ENCODE measurements around the gene OLFM2. TPM values are rescaled to one million over a fixed set of nuclear protein-coding genes. Genes with fewer than 3 reads are reported as not detected.
"Not testable (repeated sequence)": the region's sequence is repeated elsewhere in the genome, so short reads cannot be mapped to it uniquely, and the experiment has no call there.

Gene OLFM2
- total and polyA plus RNA-seq, 4 experiments from 2014 or later: 5.0 to 10.4 (median 9.4) TPM

DNA sequence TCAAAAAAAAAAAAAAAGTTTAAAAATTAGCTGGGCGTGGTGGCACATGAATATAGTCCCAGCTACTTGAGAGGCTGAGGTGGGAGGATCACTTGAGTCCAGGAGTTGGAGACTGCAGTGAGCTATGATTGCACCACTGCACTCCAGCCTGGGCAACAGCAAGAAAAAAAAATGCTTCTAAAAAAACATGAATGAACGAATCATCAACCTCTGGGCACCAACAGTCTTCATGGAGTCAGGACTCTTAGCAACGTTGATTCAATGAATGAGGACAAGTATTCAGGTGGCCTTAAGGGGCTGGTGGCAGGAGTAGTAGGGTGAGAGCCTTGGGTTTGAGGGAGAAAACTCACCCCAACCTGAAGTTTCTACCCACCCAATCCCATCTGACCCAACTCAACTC is 20.6 kb upstream of the OLFM2 start:
- H3K4me1 ChIP-seq (ENCODE audit: insufficient read depth, low read length): no peaks in the 10 kb centered on the region
- intact Hi-C loops (cut with micrococcal nuclease): no loop called here
- POLR2A ChIA-PET (ENCODE audit: partially characterized antibody): no interaction called here

DNA sequence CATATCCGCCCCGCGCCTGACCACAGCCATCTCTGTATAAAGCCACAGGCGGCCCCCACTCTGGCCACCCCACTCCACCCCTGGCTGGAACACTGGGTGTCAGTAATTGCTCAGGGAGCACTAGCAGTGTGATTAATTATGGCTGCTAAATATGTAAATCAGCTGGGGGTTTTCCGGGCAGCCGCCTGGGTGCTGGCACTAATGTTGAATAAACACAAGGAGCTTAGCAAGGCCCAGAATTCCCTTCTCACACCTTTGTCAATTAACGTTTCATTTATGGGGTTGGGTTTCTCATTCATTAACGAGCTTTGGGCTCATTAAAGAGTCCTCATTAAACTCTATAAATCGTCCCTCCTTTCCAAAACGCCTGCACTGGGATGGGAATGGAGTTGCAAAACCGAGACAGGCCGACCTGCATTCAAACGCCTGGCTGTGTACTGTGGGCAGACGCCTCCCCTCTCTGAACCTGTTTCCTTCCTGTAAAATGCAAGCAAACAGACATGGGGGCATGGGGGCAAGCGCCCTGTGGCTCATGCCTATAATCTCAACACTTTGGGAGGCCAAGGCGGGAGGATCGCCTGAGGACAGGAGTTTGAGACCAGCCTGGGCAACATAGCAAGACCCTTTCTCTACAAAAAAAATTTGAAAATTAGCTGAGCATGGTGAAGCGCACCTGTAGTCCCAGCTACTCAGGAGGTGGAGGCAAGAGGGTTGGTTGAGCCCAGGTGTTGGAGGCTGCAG is 17.7 kb upstream of the OLFM2 start:
- Mint-ChIP-seq H3K9me3 (no peaks in the 10 kb centered on the region), H3K27me3 (peaks cover 8 to 10% of the 10 kb centered on the region in 2 donors), H3K4me1 (no peaks in the 10 kb centered on the region), H3K4me3 (no peak overlapping the region), H3K27ac (peak overlapping the region in 3 of 7 donors; percentile 53 to 67 (median 53)), H3K36me3 (no peaks in the 10 kb centered on the region)
- intact Hi-C loops (cut with micrococcal nuclease): no loop called here
- ChIA-PET CTCF (ENCODE audit: partially characterized antibody) (interaction anchor here (0.9 to 2.1 kb wide), 5 partner anchors 21 to 73 kb away, joined by 3 to 6 read pairs (median 4); no protein-coding TSS in a partner anchor), POLR2A (ENCODE audit: partially characterized antibody) (no interaction called here)
- Histone ChIP-seq H3K4me1 (ENCODE audit: insufficient read depth, low read length) (no peaks in the 10 kb centered on the region), H3K9me3 (ENCODE audit: control insufficient read depth in 1 of 2, low read length in 2 of 2) (no peaks in the 10 kb centered on the region), H3K4me3 (ENCODE audit: low read length in 2 of 2) (no peak overlapping the region), H3K36me3 (ENCODE audit: insufficient read depth, low read length) (no peaks in the 10 kb centered on the region), H3K27ac (ENCODE audit: low read depth, low read length) (no peak overlapping the region), H3K27me3 (ENCODE audit: insufficient read depth, low read length) (no peaks in the 10 kb centered on the region)
- DNase-seq: no peak

More for the DNA sequence above, 20.6 kb upstream of the OLFM2 start:
- H3K4me3 ChIP-seq (ENCODE audit: low read length in 2 of 2): no peak overlapping the region
- H3K36me3 Mint-ChIP-seq: no peaks in the 10 kb centered on the region
- no peak overlapping the region for H3K27ac ChIP-seq (ENCODE audit: low read depth, low read length)
- no peaks in the 10 kb centered on the region for H3K9me3 Mint-ChIP-seq
- H3K27me3 Mint-ChIP-seq: peaks cover 6 to 11% of the 10 kb centered on the region in 2 donors
- no peak overlapping the region for H3K4me3 Mint-ChIP-seq
- H3K27me3 ChIP-seq (ENCODE audit: insufficient read depth, low read length): no peaks in the 10 kb centered on the region
- no peaks in the 10 kb centered on the region for H3K4me1 Mint-ChIP-seq
- no peaks in the 10 kb centered on the region for H3K36me3 ChIP-seq (ENCODE audit: insufficient read depth, low read length)
- H3K9me3 ChIP-seq (ENCODE audit: control insufficient read depth in 1 of 2, low read length in 2 of 2): no peaks in the 10 kb centered on the region
- no peak overlapping the region for H3K27ac Mint-ChIP-seq
- CTCF ChIA-PET (ENCODE audit: partially characterized antibody): no interaction called here
- DNase-seq: no peak

DNA sequence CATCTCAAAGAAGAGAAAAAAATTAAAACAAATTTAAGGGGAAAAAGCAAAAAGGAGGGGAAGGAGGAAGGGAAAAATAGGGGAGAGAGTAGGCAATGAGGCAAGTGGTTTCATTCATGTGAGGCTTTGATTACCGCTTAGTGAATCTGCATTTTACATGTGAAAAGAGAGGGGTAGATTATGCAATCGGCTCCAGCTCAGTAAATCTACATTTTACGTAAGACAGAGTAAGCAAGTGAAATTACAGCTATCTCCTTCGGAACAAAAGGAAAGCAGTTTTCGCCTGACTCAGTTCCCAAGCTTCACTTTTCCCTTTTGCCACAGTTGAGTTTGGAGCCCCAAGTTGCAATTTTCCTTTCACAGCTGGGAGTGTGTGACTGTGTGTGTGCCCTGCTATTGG is 16.0 kb upstream of the OLFM2 start:
- H3K9me3 ChIP-seq (ENCODE audit: control insufficient read depth in 1 of 2, low read length in 2 of 2): no peaks in the 10 kb centered on the region
- DNase-seq: no peak
- intact Hi-C loops (cut with micrococcal nuclease): no loop called here
- H3K9me3 Mint-ChIP-seq: no peaks in the 10 kb centered on the region
- peaks cover 13 to 14% of the 10 kb centered on the region in 2 donors for H3K27me3 Mint-ChIP-seq
- H3K36me3 ChIP-seq (ENCODE audit: insufficient read depth, low read length): no peaks in the 10 kb centered on the region
- H3K27ac Mint-ChIP-seq: no peak overlapping the region
- ChIA-PET CTCF (ENCODE audit: partially characterized antibody) (interaction anchor here (1.4 to 1.5 kb wide), 3 partner anchors 19 to 48 kb away, joined by 3 to 6 read pairs (median 4); no protein-coding TSS in a partner anchor), POLR2A (ENCODE audit: partially characterized antibody) (no interaction called here)
- H3K4me3 Mint-ChIP-seq: no peak overlapping the region
- no peaks in the 10 kb centered on the region for H3K36me3 Mint-ChIP-seq
- H3K27me3 ChIP-seq (ENCODE audit: insufficient read depth, low read length): no peaks in the 10 kb centered on the region
- H3K4me1 ChIP-seq (ENCODE audit: insufficient read depth, low read length): no peaks in the 10 kb centered on the region
- no peaks in the 10 kb centered on the region for H3K4me1 Mint-ChIP-seq
- H3K4me3 ChIP-seq (ENCODE audit: low read length in 2 of 2): no peak overlapping the region
- H3K27ac ChIP-seq (ENCODE audit: low read depth, low read length): no peak overlapping the region

DNA sequence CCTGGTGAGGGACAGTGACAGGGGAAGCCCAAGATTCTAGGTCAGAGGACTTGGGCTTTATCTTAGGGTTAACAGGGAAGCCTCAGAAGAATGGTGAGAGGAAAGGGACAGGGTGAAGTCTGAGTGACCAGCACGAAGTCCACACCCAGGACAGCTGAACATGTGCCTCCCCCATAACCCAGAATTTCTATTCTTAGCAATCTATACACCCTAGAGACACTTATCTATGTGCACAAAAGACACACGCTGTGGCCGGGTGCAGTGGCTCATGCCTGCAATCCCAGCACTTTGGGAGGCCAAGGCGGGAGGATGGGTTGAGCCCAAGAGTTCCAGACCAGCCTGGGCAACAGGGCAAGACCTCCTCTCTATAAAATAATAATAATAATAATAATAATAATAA is 11.1 kb upstream of the OLFM2 start:
- Mint-ChIP-seq H3K27me3 (peaks cover 16% of the 10 kb centered on the region in 2 donors), H3K27ac (no peak overlapping the region), H3K4me3 (no peak overlapping the region), H3K9me3 (peaks cover 0 to 12% (median 3%) of the 10 kb centered on the region in 8 donors), H3K36me3 (peaks cover 0 to under 1% of the 10 kb centered on the region in 2 donors), H3K4me1 (peaks cover 0 to 3% (median 1%) of the 10 kb centered on the region in 4 donors)
- no peak overlapping the region for H3K27ac ChIP-seq (ENCODE audit: low read depth, low read length)
- no peak for DNase-seq
- ChIA-PET CTCF (ENCODE audit: partially characterized antibody) (no interaction called here), POLR2A (ENCODE audit: partially characterized antibody) (no interaction called here)
- intact Hi-C loops (cut with micrococcal nuclease): no loop called here
- H3K4me1 ChIP-seq (ENCODE audit: insufficient read depth, low read length): no peaks in the 10 kb centered on the region
- no peaks in the 10 kb centered on the region for H3K9me3 ChIP-seq (ENCODE audit: control insufficient read depth in 1 of 2, low read length in 2 of 2)
- no peaks in the 10 kb centered on the region for H3K36me3 ChIP-seq (ENCODE audit: insufficient read depth, low read length)
- no peak overlapping the region for H3K4me3 ChIP-seq (ENCODE audit: low read length in 2 of 2)
- H3K27me3 ChIP-seq (ENCODE audit: insufficient read depth, low read length): peaks cover 2% of the 10 kb centered on the region

DNA sequence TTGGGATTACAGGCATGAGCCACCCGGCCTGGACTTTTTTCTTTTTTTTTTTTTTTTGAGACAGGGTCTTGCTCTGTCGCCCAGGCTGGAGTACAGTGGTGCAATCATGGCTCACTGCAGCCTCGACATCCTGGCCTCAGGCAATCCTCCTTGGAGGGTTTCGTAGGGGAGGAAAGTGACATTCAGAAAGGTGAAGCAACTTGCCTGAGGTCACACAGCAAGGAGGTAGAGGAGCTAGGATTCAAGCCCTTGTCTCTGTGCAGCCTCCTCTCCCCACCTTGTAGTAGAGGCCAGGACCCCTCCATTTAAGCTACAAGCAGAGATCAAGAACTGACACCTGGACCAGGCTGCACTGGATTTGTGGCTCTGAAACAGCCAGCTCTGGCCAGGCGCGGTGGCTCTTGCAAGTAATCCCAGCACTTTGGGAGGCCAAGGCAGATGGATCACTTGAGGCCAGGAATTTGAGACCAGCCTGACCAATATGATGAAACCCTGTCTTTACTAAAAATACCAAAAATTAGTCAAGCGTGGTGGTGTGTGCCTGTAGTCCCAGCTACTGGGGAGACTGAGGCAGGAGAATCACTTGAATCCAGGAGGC is 10.3 kb upstream of the OLFM2 start:
- H3K27ac Mint-ChIP-seq; DNase-seq; H3K36me3 ChIP-seq (ENCODE audit: insufficient read depth, low read length); H3K4me3 ChIP-seq (ENCODE audit: low read length in 2 of 2); H3K4me1 ChIP-seq (ENCODE audit: insufficient read depth, low read length); POLR2A ChIA-PET (ENCODE audit: partially characterized antibody); H3K27ac ChIP-seq (ENCODE audit: low read depth, low read length); CTCF ChIA-PET (ENCODE audit: partially characterized antibody); H3K27me3 ChIP-seq (ENCODE audit: insufficient read depth, low read length); H3K4me1 Mint-ChIP-seq; H3K9me3 ChIP-seq (ENCODE audit: control insufficient read depth in 1 of 2, low read length in 2 of 2); intact Hi-C loops (cut with micrococcal nuclease); H3K36me3 Mint-ChIP-seq; H3K4me3 Mint-ChIP-seq: not testable (repeated sequence)
- peaks cover 14 to 18% of the 10 kb centered on the region in 2 donors for H3K27me3 Mint-ChIP-seq
- H3K9me3 Mint-ChIP-seq: peaks cover 0 to 20% (median 11%) of the 10 kb centered on the region in 8 donors

DNA sequence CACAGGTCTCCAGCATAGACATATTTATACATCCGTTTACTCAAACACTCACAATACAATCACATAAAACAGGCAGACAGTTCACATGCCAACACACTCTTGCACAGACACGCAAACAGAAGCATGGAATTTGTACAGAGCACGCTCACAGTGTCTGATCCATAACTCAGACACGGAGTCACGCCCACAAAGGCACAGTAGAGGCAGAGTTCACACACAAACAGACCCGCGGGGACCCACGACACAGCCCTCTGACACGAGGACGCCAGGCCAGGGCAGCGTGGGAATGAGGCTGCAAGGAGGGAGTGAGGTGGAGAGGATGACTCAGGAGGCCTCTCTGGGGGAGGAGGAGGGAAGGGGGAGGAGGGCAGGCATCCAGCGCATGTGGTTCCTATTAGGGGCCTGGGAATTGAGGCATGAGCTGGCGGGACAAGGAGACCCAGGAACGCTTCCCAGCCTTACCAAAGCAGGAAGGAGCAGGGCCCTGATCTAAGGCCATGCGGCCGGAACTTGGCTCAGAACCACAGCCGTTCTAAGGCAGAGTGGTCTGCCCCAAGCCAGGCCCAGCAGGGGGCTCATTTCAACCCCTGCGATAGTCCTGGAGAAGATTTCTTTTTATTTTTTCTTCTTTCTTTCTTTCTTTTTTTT is 9.1 kb upstream of the OLFM2 start:
- Mint-ChIP-seq H3K27ac (peak overlapping the region in 2 of 7 donors; percentile 53 to 70), H3K27me3 (peaks cover 14 to 20% of the 10 kb centered on the region in 2 donors), H3K36me3 (peaks cover 0 to 4% of the 10 kb centered on the region in 2 donors), H3K9me3 (peaks cover 0 to 27% (median 15%) of the 10 kb centered on the region in 8 donors), H3K4me3 (no peak overlapping the region), H3K4me1 (peaks cover 0 to 3% (median 1%) of the 10 kb centered on the region in 4 donors)
- no peak for DNase-seq
- H3K27ac ChIP-seq (ENCODE audit: low read depth, low read length): no peak overlapping the region
- CTCF ChIA-PET (ENCODE audit: partially characterized antibody): interaction anchor here (0.7 kb wide), 1 partner anchor 13 kb away, joined by 3 read pairs; no protein-coding TSS in a partner anchor
- intact Hi-C loops (cut with micrococcal nuclease): no loop called here
- peaks cover 0 to 6% of the 10 kb centered on the region in 2 donors for H3K9me3 ChIP-seq (ENCODE audit: control insufficient read depth in 1 of 2, low read length in 2 of 2)
- H3K36me3 ChIP-seq (ENCODE audit: insufficient read depth, low read length): no peaks in the 10 kb centered on the region
- peaks cover 3% of the 10 kb centered on the region for H3K27me3 ChIP-seq (ENCODE audit: insufficient read depth, low read length)
- no peak overlapping the region for H3K4me3 ChIP-seq (ENCODE audit: low read length in 2 of 2)
- POLR2A ChIA-PET (ENCODE audit: partially characterized antibody): no interaction called here
- no peaks in the 10 kb centered on the region for H3K4me1 ChIP-seq (ENCODE audit: insufficient read depth, low read length)

DNA sequence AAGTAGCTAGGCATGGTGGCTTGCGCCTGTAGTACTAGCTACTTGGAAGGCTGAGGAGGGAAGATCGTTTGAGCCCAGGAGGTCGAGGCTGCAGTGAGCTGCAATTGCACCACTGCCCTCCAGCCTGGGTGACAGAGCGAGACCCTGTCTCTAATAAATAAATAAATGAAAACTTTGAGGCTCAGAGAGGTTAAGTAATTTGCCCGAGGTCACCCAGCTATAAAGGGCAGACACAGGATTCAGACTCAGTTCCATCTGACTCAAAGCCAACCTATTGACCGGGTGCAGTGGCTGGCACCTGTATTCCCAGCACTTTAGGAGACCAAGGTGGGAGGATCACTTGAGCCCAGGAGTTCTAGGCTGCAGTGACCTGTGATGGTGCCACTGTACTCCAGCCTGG is 7.4 kb upstream of the OLFM2 start:
- DNase-seq: no peak
- no peak overlapping the region for H3K4me3 ChIP-seq (ENCODE audit: low read length in 2 of 2)
- Mint-ChIP-seq H3K36me3 (peaks cover 0 to 4% of the 10 kb centered on the region in 2 donors), H3K4me3 (no peak overlapping the region), H3K9me3 (peaks cover 0 to 27% (median 15%) of the 10 kb centered on the region in 8 donors), H3K4me1 (peaks cover 0 to 3% (median 1%) of the 10 kb centered on the region in 4 donors), H3K27me3 (peaks cover 15 to 23% of the 10 kb centered on the region in 2 donors), H3K27ac (no peak overlapping the region)
- H3K36me3 ChIP-seq (ENCODE audit: insufficient read depth, low read length): no peaks in the 10 kb centered on the region
- H3K27ac ChIP-seq (ENCODE audit: low read depth, low read length): no peak overlapping the region
- POLR2A ChIA-PET (ENCODE audit: partially characterized antibody): no interaction called here
- CTCF ChIA-PET (ENCODE audit: partially characterized antibody): interaction anchor here (1.2 to 2.1 kb wide), 3 partner anchors 13 to 84 kb away, joined by 6 to 7 read pairs (median 7); no protein-coding TSS in a partner anchor
- no peaks in the 10 kb centered on the region for H3K4me1 ChIP-seq (ENCODE audit: insufficient read depth, low read length)
- H3K27me3 ChIP-seq (ENCODE audit: insufficient read depth, low read length): peaks cover 3% of the 10 kb centered on the region
- H3K9me3 ChIP-seq (ENCODE audit: control insufficient read depth in 1 of 2, low read length in 2 of 2): peaks cover 0 to 6% of the 10 kb centered on the region in 2 donors
- intact Hi-C loops (cut with micrococcal nuclease): no loop called here

Measured in CD4-positive, alpha-beta memory T cell (primary cell).